Measurements from ENCODE around the gene ALDH1A3. TPM values are rescaled to one million over a fixed set of nuclear protein-coding genes. Genes with fewer than 3 reads are reported as not detected.

The ALDH1A3 gene
- total and polyA plus RNA-seq, 2 donors: 1.0 to 7.8 TPM

GRCh38 chr15:100897221-100898151 is 17.9 kb downstream of the ALDH1A3 start:
- peaks cover 0 to 10% of the 10 kb centered on the region in 2 donors for H3K27me3 ChIP-seq (ENCODE audit: control insufficient read depth in 2 of 2, insufficient read depth in 1 of 2, low read length in 1 of 2)
- H3K9me3 ChIP-seq (ENCODE audit: control insufficient read depth in 2 of 2, insufficient read depth in 1 of 2, low read length in 1 of 2): no peaks in the 10 kb centered on the region
- H3K36me3 ChIP-seq (ENCODE audit: control insufficient read depth in 2 of 2, insufficient read depth in 2 of 2, low read length in 1 of 2): no peaks in the 10 kb centered on the region
- 96% methylated on average over 26 of the region's 26 CpGs for WGBS
- peaks cover 0 to 6% of the 10 kb centered on the region in 2 donors for H3K4me1 ChIP-seq (ENCODE audit: control insufficient read depth in 2 of 2, insufficient read depth in 2 of 2, low read length in 2 of 2)
- H3K27ac ChIP-seq (ENCODE audit: low read depth in 1 of 2, low read length in 1 of 2): no peak overlapping the region
- H3K4me3 ChIP-seq (ENCODE audit: low read length in 2 of 2): no peak overlapping the region
- DNase-seq (ENCODE audit: low read depth in 6 of 9, low spot score in 9 of 9): no peak

DNA sequence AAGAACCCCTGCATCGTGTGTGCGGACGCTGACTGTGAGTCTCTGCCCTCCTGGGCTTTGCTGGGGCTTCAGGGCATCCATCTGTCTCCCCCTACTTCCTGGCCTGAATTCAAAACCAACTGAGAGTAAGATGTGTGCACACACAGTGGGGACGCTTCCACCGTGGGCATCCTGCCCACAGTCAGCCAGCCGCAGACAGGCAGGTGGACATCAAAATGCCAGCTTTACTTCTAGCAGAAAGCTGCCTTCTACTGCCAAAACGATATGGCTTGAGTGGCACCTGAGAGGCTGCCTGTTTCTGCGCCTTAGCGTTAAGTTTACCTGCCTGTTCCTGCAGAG is 18.5 kb downstream of the ALDH1A3 start:
- no peak for DNase-seq (ENCODE audit: low read depth in 6 of 9, low spot score in 9 of 9)
- Histone ChIP-seq H3K27ac (ENCODE audit: low read depth in 1 of 2, low read length in 1 of 2) (no peak overlapping the region), H3K27me3 (ENCODE audit: control insufficient read depth in 2 of 2, insufficient read depth in 1 of 2, low read length in 1 of 2) (peaks cover 0 to 6% of the 10 kb centered on the region in 2 donors), H3K4me1 (ENCODE audit: control insufficient read depth in 2 of 2, insufficient read depth in 2 of 2, low read length in 2 of 2) (peaks cover 0 to 9% of the 10 kb centered on the region in 2 donors), H3K36me3 (ENCODE audit: control insufficient read depth in 2 of 2, insufficient read depth in 2 of 2, low read length in 1 of 2) (no peaks in the 10 kb centered on the region), H3K4me3 (ENCODE audit: low read length in 2 of 2) (no peak overlapping the region), H3K9me3 (ENCODE audit: control insufficient read depth in 2 of 2, insufficient read depth in 1 of 2, low read length in 1 of 2) (no peaks in the 10 kb centered on the region)
- WGBS: 95% methylated on average over 9 of the region's 9 CpGs

DNA sequence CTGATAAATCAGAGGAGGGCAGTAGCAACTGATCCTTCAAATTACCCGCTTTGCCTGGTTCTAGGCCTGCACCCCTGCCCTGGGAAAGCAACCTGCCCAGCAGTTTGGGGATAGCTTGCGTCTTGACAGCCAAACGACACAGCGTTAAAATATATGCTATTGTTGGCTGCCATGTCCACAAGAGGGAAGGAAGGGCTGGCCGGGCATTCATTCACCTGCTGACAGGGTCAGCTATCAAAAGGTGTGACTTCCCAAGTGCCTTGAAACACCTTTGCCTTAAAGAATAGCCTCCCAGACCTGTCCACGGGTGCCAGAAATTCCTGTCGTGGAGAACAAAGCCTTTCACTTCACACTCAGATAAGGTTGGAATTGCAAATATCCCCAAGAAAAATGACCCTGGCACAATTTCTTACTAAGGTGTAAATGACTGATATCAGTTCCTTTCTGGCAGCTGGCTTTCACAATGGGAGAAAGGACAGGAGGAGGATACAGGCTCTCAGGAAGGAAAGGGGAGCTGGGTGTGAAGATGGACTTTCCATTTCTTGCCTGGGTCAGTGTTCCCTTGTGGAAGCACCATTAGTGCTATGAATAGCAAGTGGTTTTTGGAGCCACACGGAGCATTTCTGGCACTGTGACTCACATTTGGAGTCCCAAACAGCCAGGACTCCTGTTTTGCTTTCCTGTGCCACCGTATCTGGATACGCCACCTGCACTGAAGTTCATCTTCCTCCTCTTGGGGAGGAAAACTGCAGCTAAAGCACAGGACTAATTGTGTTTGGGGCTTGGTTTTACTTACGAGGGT is 19.2 kb downstream of the ALDH1A3 start:
- DNase-seq (ENCODE audit: low read depth in 6 of 9, low spot score in 9 of 9): no peak
- H3K4me1 ChIP-seq (ENCODE audit: control insufficient read depth in 2 of 2, insufficient read depth in 2 of 2, low read length in 2 of 2): peaks cover 0 to 9% of the 10 kb centered on the region in 2 donors
- H3K27ac ChIP-seq (ENCODE audit: low read depth in 1 of 2, low read length in 1 of 2): no peak overlapping the region
- H3K36me3 ChIP-seq (ENCODE audit: control insufficient read depth in 2 of 2, insufficient read depth in 2 of 2, low read length in 1 of 2): no peaks in the 10 kb centered on the region
- H3K4me3 ChIP-seq (ENCODE audit: low read length in 2 of 2): no peak overlapping the region
- peaks cover 0 to 2% of the 10 kb centered on the region in 2 donors for H3K27me3 ChIP-seq (ENCODE audit: control insufficient read depth in 2 of 2, insufficient read depth in 1 of 2, low read length in 1 of 2)
- H3K9me3 ChIP-seq (ENCODE audit: control insufficient read depth in 2 of 2, insufficient read depth in 1 of 2, low read length in 1 of 2): no peaks in the 10 kb centered on the region
- WGBS: 93% methylated on average over 11 of the region's 11 CpGs

GRCh38 chr15:100899601-100900000 is 20.0 kb downstream of the ALDH1A3 start:
- H3K4me3 ChIP-seq (ENCODE audit: low read length in 2 of 2): no peak overlapping the region
- 87% methylated on average over 5 of the region's 5 CpGs for WGBS
- no peak overlapping the region for H3K27ac ChIP-seq (ENCODE audit: low read depth in 1 of 2, low read length in 1 of 2)
- H3K9me3 ChIP-seq (ENCODE audit: control insufficient read depth in 2 of 2, insufficient read depth in 1 of 2, low read length in 1 of 2): no peaks in the 10 kb centered on the region
- peaks cover 0 to 9% of the 10 kb centered on the region in 2 donors for H3K4me1 ChIP-seq (ENCODE audit: control insufficient read depth in 2 of 2, insufficient read depth in 2 of 2, low read length in 2 of 2)
- DNase-seq (ENCODE audit: low read depth in 6 of 9, low spot score in 9 of 9): no peak
- no peaks in the 10 kb centered on the region for H3K27me3 ChIP-seq (ENCODE audit: control insufficient read depth in 2 of 2, insufficient read depth in 1 of 2, low read length in 1 of 2)
- no peaks in the 10 kb centered on the region for H3K36me3 ChIP-seq (ENCODE audit: control insufficient read depth in 2 of 2, insufficient read depth in 2 of 2, low read length in 1 of 2)

- Histone ChIP-seq H3K27ac (ENCODE audit: low read depth in 1 of 2, low read length in 1 of 2) (no peak overlapping the region), H3K36me3 (ENCODE audit: control insufficient read depth in 2 of 2, insufficient read depth in 2 of 2, low read length in 1 of 2) (no peaks in the 10 kb centered on the region), H3K27me3 (ENCODE audit: control insufficient read depth in 2 of 2, insufficient read depth in 1 of 2, low read length in 1 of 2) (no peaks in the 10 kb centered on the region), H3K4me3 (ENCODE audit: low read length in 2 of 2) (no peak overlapping the region), H3K9me3 (ENCODE audit: control insufficient read depth in 2 of 2, insufficient read depth in 1 of 2, low read length in 1 of 2) (no peaks in the 10 kb centered on the region), H3K4me1 (ENCODE audit: control insufficient read depth in 2 of 2, insufficient read depth in 2 of 2, low read length in 2 of 2) (peaks cover 0 to 9% of the 10 kb centered on the region in 2 donors)
- DNase-seq (ENCODE audit: low read depth in 6 of 9, low spot score in 9 of 9): no peak
- WGBS: 94% methylated on average over 13 of the region's 13 CpGs
These were observed 20.6 kb downstream of the ALDH1A3 start for GRCh38 chr15:100900136-100900794.

GRCh38 chr15:100900795-100901169 is 21.2 kb downstream of the ALDH1A3 start:
- peaks cover 0 to 9% of the 10 kb centered on the region in 2 donors for H3K4me1 ChIP-seq (ENCODE audit: control insufficient read depth in 2 of 2, insufficient read depth in 2 of 2, low read length in 2 of 2)
- no peaks in the 10 kb centered on the region for H3K36me3 ChIP-seq (ENCODE audit: control insufficient read depth in 2 of 2, insufficient read depth in 2 of 2, low read length in 1 of 2)
- H3K27me3 ChIP-seq (ENCODE audit: control insufficient read depth in 2 of 2, insufficient read depth in 1 of 2, low read length in 1 of 2): no peaks in the 10 kb centered on the region
- no peaks in the 10 kb centered on the region for H3K9me3 ChIP-seq (ENCODE audit: control insufficient read depth in 2 of 2, insufficient read depth in 1 of 2, low read length in 1 of 2)
- 89% methylated on average over 9 of the region's 9 CpGs for WGBS
- no peak for DNase-seq (ENCODE audit: low read depth in 6 of 9, low spot score in 9 of 9)
- H3K4me3 ChIP-seq (ENCODE audit: low read length in 2 of 2): no peak overlapping the region
- no peak overlapping the region for H3K27ac ChIP-seq (ENCODE audit: low read depth in 1 of 2, low read length in 1 of 2)

DNA sequence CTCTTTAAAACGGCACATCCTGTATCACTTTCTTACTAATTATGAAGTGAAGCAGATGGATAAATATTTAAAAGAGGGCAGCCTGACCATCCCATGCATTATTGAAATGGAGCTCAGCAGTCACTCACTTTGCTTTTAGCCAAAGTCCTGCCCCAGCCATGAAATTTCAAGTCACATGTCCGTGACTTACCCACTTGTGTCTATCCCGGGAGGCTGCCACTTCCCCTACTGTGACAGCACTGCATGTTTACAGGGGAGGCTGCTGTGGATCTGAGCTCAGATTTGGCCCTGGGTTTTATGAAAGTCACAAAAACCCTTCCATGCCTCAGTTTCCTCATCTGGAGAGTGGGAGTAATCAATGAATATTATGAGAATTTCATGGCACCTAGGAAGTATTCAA is 21.7 kb downstream of the ALDH1A3 start:
- H3K4me3 ChIP-seq (ENCODE audit: low read length in 2 of 2): no peak overlapping the region
- WGBS: 92% methylated on average over 3 of the region's 3 CpGs
- peaks cover 0 to 9% of the 10 kb centered on the region in 2 donors for H3K4me1 ChIP-seq (ENCODE audit: control insufficient read depth in 2 of 2, insufficient read depth in 2 of 2, low read length in 2 of 2)
- H3K27ac ChIP-seq (ENCODE audit: low read depth in 1 of 2, low read length in 1 of 2): peak overlapping the region in 1 of 2 donors; percentile 32
- H3K9me3 ChIP-seq (ENCODE audit: control insufficient read depth in 2 of 2, insufficient read depth in 1 of 2, low read length in 1 of 2): no peaks in the 10 kb centered on the region
- H3K27me3 ChIP-seq (ENCODE audit: control insufficient read depth in 2 of 2, insufficient read depth in 1 of 2, low read length in 1 of 2): no peaks in the 10 kb centered on the region
- no peak for DNase-seq (ENCODE audit: low read depth in 6 of 9, low spot score in 9 of 9)
- H3K36me3 ChIP-seq (ENCODE audit: control insufficient read depth in 2 of 2, insufficient read depth in 2 of 2, low read length in 1 of 2): no peaks in the 10 kb centered on the region

DNA sequence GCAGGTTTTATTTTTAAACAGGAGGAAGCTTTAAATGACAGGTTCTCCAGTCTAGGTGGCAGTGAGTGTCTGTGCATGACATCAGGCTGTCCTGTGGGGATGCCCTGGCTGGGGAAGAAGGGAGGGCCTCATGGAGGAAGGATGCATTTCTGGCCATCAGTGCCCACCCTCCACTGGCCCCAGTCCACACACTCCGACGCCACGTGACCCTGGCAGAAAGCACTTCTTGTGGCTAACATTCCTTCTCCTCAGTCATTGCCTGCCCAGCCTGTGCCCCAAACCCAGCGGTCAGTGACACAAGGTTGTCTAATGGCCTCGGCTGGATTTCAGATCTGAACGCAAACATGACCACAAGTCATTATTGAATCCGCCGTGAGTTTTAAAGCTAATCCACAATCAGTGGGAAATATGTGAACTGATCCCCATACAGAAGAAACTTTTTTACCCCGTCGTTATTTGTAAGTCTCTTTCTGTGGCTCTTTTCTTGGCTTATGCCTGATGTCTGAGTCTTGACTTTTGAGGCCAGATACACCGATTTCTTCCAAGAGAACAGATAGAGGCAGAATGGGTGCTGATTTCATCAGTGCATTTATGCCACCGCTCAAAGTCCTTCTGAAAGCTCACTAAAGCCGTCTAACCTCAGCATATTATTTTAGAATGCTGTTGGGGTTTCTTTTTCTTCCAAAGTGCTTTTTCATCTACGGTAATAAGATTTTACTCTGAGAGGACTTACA is 22.2 kb downstream of the ALDH1A3 start:
- H3K4me1 ChIP-seq (ENCODE audit: control insufficient read depth in 2 of 2, insufficient read depth in 2 of 2, low read length in 2 of 2): peaks cover 0 to 9% of the 10 kb centered on the region in 2 donors
- no peaks in the 10 kb centered on the region for H3K27me3 ChIP-seq (ENCODE audit: control insufficient read depth in 2 of 2, insufficient read depth in 1 of 2, low read length in 1 of 2)
- 95% methylated on average over 14 of the region's 14 CpGs for WGBS
- H3K4me3 ChIP-seq (ENCODE audit: low read length in 2 of 2): no peak overlapping the region
- H3K9me3 ChIP-seq (ENCODE audit: control insufficient read depth in 2 of 2, insufficient read depth in 1 of 2, low read length in 1 of 2): no peaks in the 10 kb centered on the region
- no peak for DNase-seq (ENCODE audit: low read depth in 6 of 9, low spot score in 9 of 9)
- peak overlapping the region; percentile 71 to 74 for H3K27ac ChIP-seq (ENCODE audit: low read depth in 1 of 2, low read length in 1 of 2)
- no peaks in the 10 kb centered on the region for H3K36me3 ChIP-seq (ENCODE audit: control insufficient read depth in 2 of 2, insufficient read depth in 2 of 2, low read length in 1 of 2)

Measured in thymus (tissue), 11 donors.